Measurements from ENCODE around the gene BEST2.

The BEST2 gene

GRCh38 chr19:12789904-12790619 is 38.5 kb downstream of the BEST2 start:
- Histone ChIP-seq H3K4me3 (peak overlapping the region; percentile 95), H3K9me3 (no peaks in the 10 kb centered on the region), H3K36me3 (no peaks in the 10 kb centered on the region), H3K4me1 (peaks cover 70% of the 10 kb centered on the region), H3K9ac (peak overlapping the region; percentile 91), H3K27me3 (no peaks in the 10 kb centered on the region), H4K20me1 (peaks cover 19% of the 10 kb centered on the region), H3K4me2 (peak overlapping the region; percentile 98), H3K27ac (peak overlapping the region; percentile 95)
- TF ChIP-seq Cebpa-rat (IDR thresholded peaks at IDR 0.05), result peak; percentile 84

- Histone ChIP-seq H3K27ac (peak overlapping the region; percentile 95), H3K4me2 (peak overlapping the region; percentile 98), H4K20me1 (peaks cover 19% of the 10 kb centered on the region), H3K4me1 (peaks cover 67% of the 10 kb centered on the region), H3K36me3 (no peaks in the 10 kb centered on the region), H3K9ac (peak overlapping the region; percentile 91), H3K9me3 (no peaks in the 10 kb centered on the region), H3K4me3 (peak overlapping the region; percentile 95), H3K27me3 (no peaks in the 10 kb centered on the region)
- no peak for TF ChIP-seq Cebpa-rat (IDR thresholded peaks at IDR 0.05)
These were observed 39.2 kb downstream of the BEST2 start for GRCh38 chr19:12790628-12791344.

- no peak for TF ChIP-seq Cebpa-rat (IDR thresholded peaks at IDR 0.05)
- Histone ChIP-seq H4K20me1 (peaks cover 19% of the 10 kb centered on the region), H3K9me3 (no peaks in the 10 kb centered on the region), H3K36me3 (no peaks in the 10 kb centered on the region), H3K9ac (peak within 1 kb of the TSS; percentile 91), H3K27ac (peak within 1 kb of the TSS; percentile 95), H3K4me2 (peak within 1 kb of the TSS; percentile 98), H3K27me3 (no peaks in the 10 kb centered on the region), H3K4me1 (peaks cover 67% of the 10 kb centered on the region), H3K4me3 (peak within 1 kb of the TSS; percentile 95)
These were observed 39.9 kb downstream of the BEST2 start, which contains the start of gene JUNB for GRCh38 chr19:12791345-12792050. Gene JUNB (plus strand): TSS chr19:12791486. CDS start chr19:12791772, 286 bp downstream.

GRCh38 chr19:12792051-12792852 is 40.7 kb downstream of the BEST2 start:
- H4K20me1 ChIP-seq, result peaks cover 24% of the 10 kb centered on the region
- no peaks in the 10 kb centered on the region for H3K9me3 ChIP-seq
- no peaks in the 10 kb centered on the region for H3K27me3 ChIP-seq
- no peak for TF ChIP-seq Cebpa-rat (IDR thresholded peaks at IDR 0.05)
- H3K27ac ChIP-seq, result peak overlapping the region; percentile 95
- H3K4me2 ChIP-seq, result peak overlapping the region; percentile 98
- peak overlapping the region; percentile 95 for H3K4me3 ChIP-seq
- peaks cover 6% of the 10 kb centered on the region for H3K36me3 ChIP-seq
- peak overlapping the region; percentile 91 for H3K9ac ChIP-seq
- H3K4me1 ChIP-seq, result peaks cover 59% of the 10 kb centered on the region

GRCh38 chr19:12792853-12793289 is 41.3 kb downstream of the BEST2 start:
- no peaks in the 10 kb centered on the region for H3K27me3 ChIP-seq
- H3K27ac ChIP-seq, result peak overlapping the region; percentile 95
- no peaks in the 10 kb centered on the region for H3K9me3 ChIP-seq
- H3K4me1 ChIP-seq, result peaks cover 53% of the 10 kb centered on the region
- TF ChIP-seq Cebpa-rat (IDR thresholded peaks at IDR 0.05), result no peak
- H3K4me3 ChIP-seq, result peak overlapping the region; percentile 95
- H3K9ac ChIP-seq, result peak overlapping the region; percentile 91
- peaks cover 12% of the 10 kb centered on the region for H3K36me3 ChIP-seq
- H3K4me2 ChIP-seq, result peak overlapping the region; percentile 98
- peaks cover 25% of the 10 kb centered on the region for H4K20me1 ChIP-seq

- peak overlapping the region; percentile 91 for H3K9ac ChIP-seq
- H3K27ac ChIP-seq, result peak overlapping the region; percentile 95
These were observed 42.0 kb downstream of the BEST2 start for GRCh38 chr19:12793290-12794195.

GRCh38 chr19:12794196-12794941 is 42.8 kb downstream of the BEST2 start:
- peak overlapping the region; percentile 95 for H3K27ac ChIP-seq
- no peaks in the 10 kb centered on the region for H3K27me3 ChIP-seq
- peaks cover 27% of the 10 kb centered on the region for H3K36me3 ChIP-seq
- peak overlapping the region; percentile 91 for H3K9ac ChIP-seq
- H4K20me1 ChIP-seq, result peaks cover 25% of the 10 kb centered on the region
- TF ChIP-seq Cebpa-rat (IDR thresholded peaks at IDR 0.05), result no peak
- peak overlapping the region; percentile 95 for H3K4me3 ChIP-seq
- no peaks in the 10 kb centered on the region for H3K9me3 ChIP-seq
- H3K4me1 ChIP-seq, result peaks cover 39% of the 10 kb centered on the region
- peak overlapping the region; percentile 98 for H3K4me2 ChIP-seq

More at GRCh38 chr19:12793290-12794195, 42.0 kb downstream of the BEST2 start:
- peaks cover 25% of the 10 kb centered on the region for H4K20me1 ChIP-seq
- TF ChIP-seq Cebpa-rat (IDR thresholded peaks at IDR 0.05), result no peak
- peaks cover 19% of the 10 kb centered on the region for H3K36me3 ChIP-seq
- H3K27me3 ChIP-seq, result no peaks in the 10 kb centered on the region
- peak overlapping the region; percentile 98 for H3K4me2 ChIP-seq
- peak overlapping the region; percentile 95 for H3K4me3 ChIP-seq
- H3K4me1 ChIP-seq, result peaks cover 46% of the 10 kb centered on the region
- no peaks in the 10 kb centered on the region for H3K9me3 ChIP-seq

- Histone ChIP-seq H3K27ac (no peak overlapping the region), H3K36me3 (peaks cover 33% of the 10 kb centered on the region), H3K4me3 (no peak overlapping the region), H3K9me3 (no peaks in the 10 kb centered on the region), H4K20me1 (peaks cover 28% of the 10 kb centered on the region), H3K4me2 (peak overlapping the region; percentile 98), H3K4me1 (peaks cover 43% of the 10 kb centered on the region), H3K27me3 (no peaks in the 10 kb centered on the region), H3K9ac (no peak overlapping the region)
- no peak for TF ChIP-seq Cebpa-rat (IDR thresholded peaks at IDR 0.05)
These were observed 43.4 kb downstream of the BEST2 start for GRCh38 chr19:12794971-12795381.

All from BLaER1 (cell line).